Hepatocyte (in vitro differentiated cells): ENCODE results near the gene SNX27.
"Not testable (repeated sequence)": the region's sequence is repeated elsewhere in the genome, so short reads cannot be mapped to it uniquely, and the experiment has no call there.

Source experiments
- EZH2 ChIP-seq: fragments of 200-600 bp; sonication (generic); IDR thresholded peaks from 2 replicates; pipeline ENCODE4 v1.6.1; 2016; ENCODE audit warnings: antibody characterized with exemption, mild to moderate bottlenecking, borderline replicate concordance
- TF ChIP-seq, protein P1 (sequence below): fragments of 200-600 bp; sonication (generic); IDR thresholded peaks from 2 replicates; pipeline ENCODE4 v1.5.1; 2016; ENCODE audit warnings: antibody characterized with exemption, mild to moderate bottlenecking; ENCODE audit not compliant: poor library complexity

- TF ChIP-seq, protein P1, sequence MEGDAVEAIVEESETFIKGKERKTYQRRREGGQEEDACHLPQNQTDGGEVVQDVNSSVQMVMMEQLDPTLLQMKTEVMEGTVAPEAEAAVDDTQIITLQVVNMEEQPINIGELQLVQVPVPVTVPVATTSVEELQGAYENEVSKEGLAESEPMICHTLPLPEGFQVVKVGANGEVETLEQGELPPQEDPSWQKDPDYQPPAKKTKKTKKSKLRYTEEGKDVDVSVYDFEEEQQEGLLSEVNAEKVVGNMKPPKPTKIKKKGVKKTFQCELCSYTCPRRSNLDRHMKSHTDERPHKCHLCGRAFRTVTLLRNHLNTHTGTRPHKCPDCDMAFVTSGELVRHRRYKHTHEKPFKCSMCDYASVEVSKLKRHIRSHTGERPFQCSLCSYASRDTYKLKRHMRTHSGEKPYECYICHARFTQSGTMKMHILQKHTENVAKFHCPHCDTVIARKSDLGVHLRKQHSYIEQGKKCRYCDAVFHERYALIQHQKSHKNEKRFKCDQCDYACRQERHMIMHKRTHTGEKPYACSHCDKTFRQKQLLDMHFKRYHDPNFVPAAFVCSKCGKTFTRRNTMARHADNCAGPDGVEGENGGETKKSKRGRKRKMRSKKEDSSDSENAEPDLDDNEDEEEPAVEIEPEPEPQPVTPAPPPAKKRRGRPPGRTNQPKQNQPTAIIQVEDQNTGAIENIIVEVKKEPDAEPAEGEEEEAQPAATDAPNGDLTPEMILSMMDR = not testable (repeated sequence)
- not testable (repeated sequence) for TF ChIP-seq EZH2
Observed at GRCh38 chr1:151602550-151602949, 9.3 kb upstream of the SNX27 start.
